Aorta (tissue), 5 donors: ENCODE measurements around the gene FREM2. TPM values are rescaled to one million over a fixed set of nuclear protein-coding genes. Genes with fewer than 3 reads are reported as not detected.

Experiments used
- ATAC-seq: fragments of 200-7000 bp; cut with Tn5 transposase; one replicate; pipeline ENCODE4 v1.9.1; 2022; ENCODE audit warnings: moderate library complexity; ENCODE audit not compliant: low FRiP score
- DNase-seq, 2 donors: peaks; one replicate each; pipeline ENCODE4 v3.0.0-alpha.2; 2020
- H3K27ac ChIP-seq, 2 donors: one replicate each; pipeline ENCODE4 v1.5.1; 2013; ENCODE audit warnings: low read length in 2 of 2, mild to moderate bottlenecking in 2 of 2, moderate library complexity in 2 of 2, control low read depth in 1 of 2, inconsistent platforms in 1 of 2, low read depth in 1 of 2
- H3K27me3 ChIP-seq, 2 donors: one replicate each; pipeline ENCODE4 v1.6.1; 2013; ENCODE audit warnings: control low read depth in 1 of 2, low read length in 1 of 2, mild to moderate bottlenecking in 1 of 2, moderate library complexity in 1 of 2; ENCODE audit not compliant: insufficient read depth in 2 of 2, control insufficient read depth in 1 of 2
- H3K36me3 ChIP-seq, 2 donors: one replicate each; pipeline ENCODE4 v1.6.1; 2013; ENCODE audit warnings: control low read depth in 1 of 2, low read length in 1 of 2, mild to moderate bottlenecking in 1 of 2; ENCODE audit not compliant: insufficient read depth in 2 of 2, control insufficient read depth in 1 of 2
- H3K4me1 ChIP-seq, 2 donors: one replicate each; pipeline ENCODE4 v1.6.1; 2013; ENCODE audit warnings: low read length in 2 of 2, control low read depth in 1 of 2, mild to moderate bottlenecking in 1 of 2, moderate library complexity in 1 of 2; ENCODE audit not compliant: insufficient read depth in 2 of 2, control insufficient read depth in 1 of 2
- H3K4me3 ChIP-seq, 2 donors: one replicate each; pipeline ENCODE4 v1.5.1; 2013; ENCODE audit warnings: low read length in 2 of 2, control low read depth in 1 of 2, mild to moderate bottlenecking in 1 of 2
- H3K9me3 ChIP-seq: one replicate; pipeline ENCODE4 v1.6.1; 2013; ENCODE audit warnings: mild to moderate bottlenecking, low read length; ENCODE audit not compliant: control insufficient read depth
- WGBS, 2 donors: extraction: QIAGEN DNeasy Blood & Tissue Kit; methylation state at CpG; one replicate each; pipeline ENCODE4 v1.1.7; 2013; 5-methylcytosine and 5-hydroxymethylcytosine counted together
- intact Hi-C, 2 donors: fragments of 100-400 bp; cut with DNase I; formaldehyde crosslinking; loops; one replicate each; pipeline versions ENCODE4 v1.14.2 to v1.15.0; 2022
- polyA plus RNA-seq, 2 donors: library from polyadenylated mRNA; stranded (reverse); fragments of 200-250 nt; gene quantifications; one replicate each; pipeline ENCODE4 v1.2.3, GENCODE V29; 2013
- total RNA-seq, 2 donors: library from RNA; stranded (reverse); fragmentation: NEBNext Ultra II Directional; extraction: Animal tissue kit (Norgen Biotek cat#: 25700); gene quantifications; one replicate each; pipeline ENCODE4 v1.2.1, GENCODE V29; 2021
- donor health status: healthy with polysubstance abuse.
- donor health status: Bipolar disorder and iron deficiency.
- donor health status: DM: no; HTN: no; CAD: no.
- donor health status: DM: no; HTN: no; CAD: no.
- donor health status: DM: yes; HTN: yes; CAD: no.

FREM2 gene
- total and polyA plus RNA-seq, 4 donors, result 0.16 to 0.18 TPM; not detected in 2

GRCh38 chr13:38658906-38659305 is 28.0 kb upstream of the FREM2 start:
- Histone ChIP-seq H3K36me3 (no peaks in the 10 kb centered on the region), H3K4me1 (no peaks in the 10 kb centered on the region), H3K4me3 (no peak overlapping the region), H3K27me3 (no peaks in the 10 kb centered on the region), H3K9me3 (no peaks in the 10 kb centered on the region), H3K27ac (no peak overlapping the region)
- ATAC-seq, result no peak
- 43 to 56% methylated on average over 1 of the region's 1 CpG for WGBS, 2 donors
- DNase-seq, result no peak
- intact Hi-C loops, result no loop called here

- H3K27ac ChIP-seq, result no peak overlapping the region
- H3K4me3 ChIP-seq, result no peak overlapping the region
- H3K9me3 ChIP-seq, result no peaks in the 10 kb centered on the region
- DNase-seq (no peak), ATAC-seq (no peak)
- no peaks in the 10 kb centered on the region for H3K27me3 ChIP-seq
- H3K36me3 ChIP-seq, result no peaks in the 10 kb centered on the region
- 67% methylated on average over 2 of the region's 2 CpGs for WGBS, 2 donors
- intact Hi-C loops, result no loop called here
- no peaks in the 10 kb centered on the region for H3K4me1 ChIP-seq
These were observed 25.7 kb upstream of the FREM2 start for GRCh38 chr13:38661010-38661675.

DNA sequence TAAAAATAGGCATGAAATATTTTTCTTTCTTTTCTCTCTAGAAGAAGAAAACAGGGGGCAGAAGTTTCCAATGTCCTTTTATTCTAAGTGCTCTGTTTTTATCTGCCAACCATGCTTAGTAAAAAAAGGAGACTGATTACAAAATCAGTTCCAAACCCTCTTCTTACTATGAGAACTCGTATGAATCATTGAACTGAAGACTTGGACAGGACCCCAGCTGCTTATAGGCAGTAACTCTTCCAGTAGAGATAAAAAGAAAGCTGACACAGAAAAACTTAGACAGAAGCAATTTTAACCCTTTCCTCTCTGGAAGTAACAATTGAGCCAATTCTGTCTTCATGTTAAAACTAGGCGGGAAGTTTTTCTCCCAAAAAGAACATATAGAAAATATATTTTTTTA is 24.5 kb upstream of the FREM2 start:
- intact Hi-C loops, result no loop called here
- no peak for DNase-seq
- no peak overlapping the region for H3K27ac ChIP-seq
- ATAC-seq, result no peak
- H3K4me1 ChIP-seq, result no peaks in the 10 kb centered on the region
- H3K4me3 ChIP-seq, result no peak overlapping the region
- no peaks in the 10 kb centered on the region for H3K36me3 ChIP-seq
- no peaks in the 10 kb centered on the region for H3K27me3 ChIP-seq
- WGBS, 2 donors, result 30 to 32% methylated on average over 2 of the region's 2 CpGs
- no peaks in the 10 kb centered on the region for H3K9me3 ChIP-seq

- Histone ChIP-seq H3K9me3 (no peaks in the 10 kb centered on the region), H3K27ac (no peak overlapping the region), H3K4me1 (no peaks in the 10 kb centered on the region), H3K4me3 (no peak overlapping the region), H3K27me3 (no peaks in the 10 kb centered on the region), H3K36me3 (no peaks in the 10 kb centered on the region)
- 86 to 90% methylated on average over 2 of the region's 2 CpGs for WGBS, 2 donors
- no peak for ATAC-seq
- intact Hi-C loops, result no loop called here
- DNase-seq, result no peak
These were observed 22.0 kb upstream of the FREM2 start for GRCh38 chr13:38664906-38665305.

DNA sequence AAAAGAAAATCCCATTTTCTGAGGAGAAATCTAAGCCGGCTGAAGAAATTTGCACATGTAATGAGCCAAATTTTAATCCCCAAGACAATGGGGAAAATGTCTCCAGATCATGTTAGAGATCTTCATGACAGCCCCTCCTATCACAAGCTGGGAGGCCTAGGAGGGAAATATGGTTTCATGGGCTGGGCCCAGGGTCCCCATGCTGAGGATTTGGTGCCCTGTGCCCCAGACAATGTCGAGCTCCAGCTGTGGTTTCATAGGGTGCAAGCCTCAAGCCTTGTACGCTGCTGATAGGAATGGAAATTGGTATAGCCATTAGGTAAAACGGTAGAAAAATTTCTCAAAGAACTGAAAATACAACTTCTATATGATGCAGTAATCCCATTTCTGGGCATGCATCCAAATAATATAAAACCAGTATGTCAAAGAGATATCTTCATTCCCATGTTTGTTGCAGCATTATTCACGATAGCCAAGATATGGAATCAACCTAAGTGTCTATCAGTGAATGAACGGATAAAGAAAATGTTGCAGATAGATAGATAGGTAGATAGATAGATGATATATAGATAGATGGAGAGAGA is 19.3 kb upstream of the FREM2 start:
- no peaks in the 10 kb centered on the region for H3K36me3 ChIP-seq
- no peak overlapping the region for H3K4me3 ChIP-seq
- no peaks in the 10 kb centered on the region for H3K4me1 ChIP-seq
- no peaks in the 10 kb centered on the region for H3K27me3 ChIP-seq
- DNase-seq (no peak), ATAC-seq (no peak)
- WGBS, 2 donors, result 71 to 74% methylated on average over 6 of the region's 6 CpGs
- no peak overlapping the region for H3K27ac ChIP-seq
- no peaks in the 10 kb centered on the region for H3K9me3 ChIP-seq
- intact Hi-C loops, result no loop called here

GRCh38 chr13:38669234-38669964 is 17.5 kb upstream of the FREM2 start:
- H3K27me3 ChIP-seq, result no peaks in the 10 kb centered on the region
- no peak overlapping the region for H3K27ac ChIP-seq
- 65 to 68% methylated on average over 6 of the region's 6 CpGs for WGBS, 2 donors
- DNase-seq (no peak), ATAC-seq (no peak)
- H3K4me3 ChIP-seq, result no peak overlapping the region
- intact Hi-C loops, result no loop called here
- H3K4me1 ChIP-seq, result no peaks in the 10 kb centered on the region
- H3K9me3 ChIP-seq, result no peaks in the 10 kb centered on the region
- no peaks in the 10 kb centered on the region for H3K36me3 ChIP-seq

DNA sequence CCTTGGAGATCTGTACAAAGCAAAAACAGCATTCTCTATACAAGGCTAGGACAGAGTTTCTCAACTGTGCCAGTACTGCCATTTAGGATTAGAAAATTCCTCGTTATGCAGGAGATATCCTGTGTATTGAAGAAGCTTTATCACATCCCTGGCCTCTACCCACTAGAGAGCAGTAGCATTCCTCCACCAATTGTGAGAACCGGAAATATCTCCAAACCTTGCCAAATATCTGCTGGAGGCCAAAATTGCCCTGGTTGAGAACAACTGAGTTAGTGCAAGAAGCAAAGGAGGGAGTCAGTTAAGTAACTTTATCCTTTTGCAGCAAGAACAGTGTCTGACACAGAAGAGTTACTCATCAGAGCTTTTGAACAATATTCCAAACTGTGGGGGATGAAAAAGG is 16.2 kb upstream of the FREM2 start:
- DNase-seq (no peak), ATAC-seq (no peak)
- Histone ChIP-seq H3K27me3 (no peaks in the 10 kb centered on the region), H3K4me1 (no peaks in the 10 kb centered on the region), H3K4me3 (no peak overlapping the region), H3K36me3 (no peaks in the 10 kb centered on the region), H3K27ac (no peak overlapping the region), H3K9me3 (no peaks in the 10 kb centered on the region)
- 34 to 40% methylated on average over 2 of the region's 2 CpGs for WGBS, 2 donors
- intact Hi-C loops, result no loop called here

GRCh38 chr13:38671980-38672379 is 14.9 kb upstream of the FREM2 start:
- Histone ChIP-seq H3K27ac (no peak overlapping the region), H3K27me3 (no peaks in the 10 kb centered on the region), H3K4me3 (no peak overlapping the region), H3K9me3 (no peaks in the 10 kb centered on the region), H3K4me1 (no peaks in the 10 kb centered on the region), H3K36me3 (no peaks in the 10 kb centered on the region)
- WGBS, 2 donors, result 88 to 90% methylated on average over 2 of the region's 2 CpGs
- no peak for ATAC-seq
- no peak for DNase-seq
- intact Hi-C loops, result no loop called here

- no peaks in the 10 kb centered on the region for H3K4me1 ChIP-seq
- 70 to 72% methylated on average over 4 of the region's 4 CpGs for WGBS, 2 donors
- no peaks in the 10 kb centered on the region for H3K36me3 ChIP-seq
- DNase-seq (no peak), ATAC-seq (no peak)
- no peaks in the 10 kb centered on the region for H3K9me3 ChIP-seq
- H3K27me3 ChIP-seq, result no peaks in the 10 kb centered on the region
- no peak overlapping the region for H3K27ac ChIP-seq
- intact Hi-C loops, result no loop called here
- H3K4me3 ChIP-seq, result no peak overlapping the region
These were observed 12.7 kb upstream of the FREM2 start for GRCh38 chr13:38674208-38674607.
